Activated CD4-positive, alpha-beta T cell treated with anti-CD3 and anti-CD28 coated beads, Interleukin-2, amount 50 U/mL, for 24 hours (primary cell): ENCODE data around the gene CRELD2.

Experiments used
- DNase-seq, 2 donors: peaks; one replicate each; pipeline ENCODE4 v3.0.0-alpha.2; 2020; ENCODE audit warnings: low read depth in 1 of 2, low spot score in 1 of 2

The CRELD2 gene

DNA sequence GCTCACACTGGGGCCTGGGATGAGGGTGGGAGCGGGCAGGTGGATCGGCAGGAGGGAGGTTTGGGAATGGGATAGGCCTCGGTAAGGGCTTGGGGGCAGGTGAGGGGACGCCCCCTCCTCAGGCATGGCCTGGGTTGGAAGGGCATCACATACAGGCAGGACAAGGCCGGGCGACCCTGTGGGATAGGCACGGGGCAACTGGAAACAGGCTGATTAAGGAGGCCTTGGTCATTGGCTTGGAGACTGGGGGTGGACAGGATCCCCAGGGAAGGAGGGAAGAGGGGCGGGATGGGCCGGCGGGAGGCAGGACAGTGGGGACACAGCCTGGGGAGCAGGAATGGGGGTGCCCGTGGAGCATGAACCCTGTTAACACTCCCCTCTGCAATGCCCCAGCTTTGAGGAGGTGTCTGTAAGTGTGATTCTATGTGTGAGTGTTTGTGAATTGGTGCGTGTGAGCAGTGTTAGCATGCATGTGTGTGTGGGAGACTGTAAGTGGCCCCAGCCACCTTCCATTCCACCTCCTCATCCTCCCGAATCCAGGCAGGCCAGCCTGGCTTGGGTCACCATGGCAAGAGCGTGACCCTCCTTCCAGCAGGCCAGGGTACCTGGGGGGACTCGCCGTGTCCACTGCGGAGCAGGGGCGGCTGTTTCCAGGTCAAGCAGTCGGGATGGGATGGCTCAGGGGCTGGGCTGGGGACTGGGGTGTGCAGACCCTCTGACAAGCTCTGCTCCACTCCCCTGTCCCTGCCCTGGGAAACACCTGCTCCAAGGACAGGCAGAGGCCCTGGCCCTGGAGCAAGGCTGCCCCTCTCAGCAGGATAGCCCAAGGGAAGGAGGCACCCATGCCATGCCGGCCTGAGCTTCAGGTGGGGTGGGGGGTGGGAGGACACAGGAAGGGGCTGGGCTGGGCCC is 38.7 kb downstream of the CRELD2 start:
- DNase-seq: no peak

DNA sequence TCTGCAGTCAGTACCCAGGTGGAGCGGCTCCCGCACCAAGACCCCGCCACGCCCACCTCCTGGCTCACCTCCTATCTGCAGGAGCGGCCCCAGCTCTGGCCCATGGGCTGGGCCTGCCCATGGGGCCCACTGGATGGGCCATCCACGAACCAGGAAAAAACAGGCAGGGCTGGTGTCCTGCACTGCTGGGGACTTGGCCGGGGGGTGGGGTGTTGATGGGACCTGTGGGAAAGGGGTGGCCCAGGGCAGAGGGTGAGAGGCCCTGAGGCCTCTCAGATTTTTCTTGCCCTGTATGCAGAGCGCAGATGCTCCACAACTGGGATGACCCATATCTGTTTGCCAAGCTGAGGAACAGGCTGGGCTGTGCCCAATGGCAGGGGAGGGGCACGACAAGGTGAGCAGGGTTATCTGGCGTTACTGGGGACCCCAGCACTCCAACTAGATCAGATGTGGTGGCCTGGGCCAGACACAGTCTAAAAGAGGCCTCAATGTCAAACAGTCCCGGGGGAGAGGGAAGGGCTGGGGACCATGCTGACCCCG is 39.5 kb downstream of the CRELD2 start:
- DNase-seq: no peak

DNA sequence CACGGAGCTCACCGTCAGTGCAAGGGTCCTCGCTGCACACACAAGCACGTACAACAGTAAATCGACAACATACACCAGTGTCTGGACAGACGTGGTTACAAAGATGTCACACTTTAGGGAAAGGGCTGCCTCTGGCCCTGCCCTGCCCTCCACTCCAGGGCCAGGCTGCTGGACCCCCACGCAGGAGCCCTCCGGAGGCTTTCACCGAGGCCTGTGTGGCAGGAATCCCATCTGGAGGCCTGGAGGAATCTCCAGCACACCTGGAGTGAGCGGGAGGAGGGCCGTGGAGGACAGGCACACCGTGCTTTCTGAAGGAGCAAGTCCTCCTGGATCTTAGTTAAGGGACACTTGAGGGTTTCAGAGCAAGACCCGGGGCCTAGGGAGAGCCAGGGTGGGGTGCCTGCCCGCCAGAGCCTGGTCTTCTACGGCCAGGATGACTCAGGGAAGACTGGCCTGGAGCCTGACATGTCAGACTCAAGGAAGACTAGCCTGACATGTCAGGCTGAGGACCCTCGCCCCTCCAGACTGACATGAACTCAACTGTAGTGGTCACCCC is 40.0 kb downstream of the CRELD2 start:
- DNase-seq: no peak

DNA sequence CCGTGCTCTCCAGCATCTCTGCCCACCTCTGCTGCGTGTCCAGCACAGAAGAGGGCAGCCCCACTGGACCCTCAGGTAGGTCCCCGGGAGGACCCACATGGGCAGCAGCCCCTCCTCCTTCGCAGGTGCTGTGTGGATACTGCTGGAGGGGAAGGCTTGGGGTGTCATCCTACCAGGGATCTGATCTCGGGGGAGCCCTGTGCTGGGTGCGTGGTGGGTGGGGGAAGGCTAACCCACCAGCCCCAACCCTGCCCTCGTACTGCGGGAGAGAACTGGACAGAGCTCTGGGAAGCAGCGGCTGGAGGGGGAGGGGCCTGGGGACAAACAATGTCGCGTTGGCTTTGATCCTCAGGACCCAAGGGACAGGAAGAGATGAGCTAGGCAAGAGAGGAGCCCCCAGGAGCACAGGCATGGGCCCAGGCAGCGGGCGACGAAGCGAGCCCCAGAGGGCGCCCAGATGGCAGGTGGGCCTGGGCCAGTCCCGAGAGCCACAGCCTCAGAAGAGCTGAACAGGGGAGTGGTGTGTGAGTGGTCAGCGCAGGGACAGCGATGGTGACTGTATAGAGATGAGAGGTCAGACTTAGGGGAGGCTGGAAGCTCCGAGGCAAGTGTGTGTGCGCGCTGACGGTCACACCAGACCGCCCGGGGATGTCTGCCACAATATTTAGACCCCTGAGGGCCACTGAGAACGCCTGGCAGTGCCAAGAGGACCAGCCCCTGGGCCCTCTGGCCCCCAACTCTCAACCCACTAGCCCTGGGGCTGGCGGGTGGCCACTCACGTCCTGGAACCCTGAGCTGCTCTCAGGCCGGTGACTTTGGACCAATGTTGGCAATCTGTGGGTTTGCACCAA is 40.7 kb downstream of the CRELD2 start:
- no peak for DNase-seq

DNA sequence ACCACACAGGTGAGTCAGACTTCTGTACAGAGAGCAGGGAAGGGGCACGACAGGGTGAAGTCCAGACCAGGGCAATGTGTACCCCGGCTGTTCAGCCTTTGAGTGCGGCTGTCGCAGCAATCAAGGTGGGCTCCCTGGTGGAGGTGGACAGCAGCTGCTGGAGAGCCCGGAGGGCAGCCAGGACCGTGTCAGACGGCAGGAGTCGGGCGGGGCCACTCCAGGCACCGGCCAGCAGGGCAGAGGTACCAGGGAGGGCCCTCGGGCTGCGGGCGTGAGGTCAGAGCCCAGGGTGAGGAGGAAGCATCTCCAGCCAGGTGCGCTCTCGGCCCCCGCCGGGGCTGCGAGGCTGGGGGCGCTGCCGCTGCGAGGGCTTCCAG is 41.3 kb downstream of the CRELD2 start:
- no peak for DNase-seq

DNA sequence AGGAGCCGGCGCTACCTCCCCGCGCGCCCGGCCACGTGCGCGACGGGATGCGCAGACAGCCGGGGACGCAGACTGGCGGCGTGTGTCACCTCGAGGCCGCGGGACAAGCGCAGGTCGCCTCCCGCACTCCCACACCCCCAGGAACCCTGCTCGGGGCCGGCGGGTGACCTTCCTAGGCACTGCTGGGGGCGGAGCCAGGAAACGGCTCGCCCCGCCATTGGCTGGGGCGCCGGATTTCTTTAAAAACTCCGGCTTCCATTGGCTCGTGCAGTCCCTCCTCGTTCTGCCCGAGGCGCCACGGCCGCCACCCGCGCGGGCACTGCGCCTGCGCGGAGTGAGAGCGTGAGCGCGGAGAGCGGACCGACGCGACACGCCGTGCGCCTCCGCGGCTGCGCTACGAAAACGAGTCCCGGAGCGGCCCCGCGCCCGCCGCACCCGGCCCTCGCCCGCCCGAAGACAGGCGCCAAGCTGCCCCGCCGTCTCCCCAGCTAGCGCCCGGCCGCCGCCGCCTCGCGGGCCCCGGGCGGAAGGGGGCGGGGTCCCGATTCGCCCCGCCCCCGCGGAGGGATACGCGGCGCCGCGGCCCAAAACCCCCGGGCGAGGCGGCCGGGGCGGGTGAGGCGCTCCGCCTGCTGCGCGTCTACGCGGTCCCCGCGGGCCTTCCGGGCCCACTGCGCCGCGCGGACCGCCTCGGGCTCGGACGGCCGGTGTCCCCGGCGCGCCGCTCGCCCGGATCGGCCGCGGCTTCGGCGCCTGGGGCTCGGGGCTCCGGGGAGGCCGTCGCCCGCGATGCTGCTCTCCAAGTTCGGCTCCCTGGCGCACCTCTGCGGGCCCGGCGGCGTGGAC is 41.9 kb downstream of the CRELD2 start, which contains the start of gene PIM3:
TSS of gene PIM3 (plus strand) at position 614 of the 846 bp plus-strand sequence. CDS start at position 790, 176 bp downstream.
- DNase-seq: peak; percentile 83 to 90

DNA sequence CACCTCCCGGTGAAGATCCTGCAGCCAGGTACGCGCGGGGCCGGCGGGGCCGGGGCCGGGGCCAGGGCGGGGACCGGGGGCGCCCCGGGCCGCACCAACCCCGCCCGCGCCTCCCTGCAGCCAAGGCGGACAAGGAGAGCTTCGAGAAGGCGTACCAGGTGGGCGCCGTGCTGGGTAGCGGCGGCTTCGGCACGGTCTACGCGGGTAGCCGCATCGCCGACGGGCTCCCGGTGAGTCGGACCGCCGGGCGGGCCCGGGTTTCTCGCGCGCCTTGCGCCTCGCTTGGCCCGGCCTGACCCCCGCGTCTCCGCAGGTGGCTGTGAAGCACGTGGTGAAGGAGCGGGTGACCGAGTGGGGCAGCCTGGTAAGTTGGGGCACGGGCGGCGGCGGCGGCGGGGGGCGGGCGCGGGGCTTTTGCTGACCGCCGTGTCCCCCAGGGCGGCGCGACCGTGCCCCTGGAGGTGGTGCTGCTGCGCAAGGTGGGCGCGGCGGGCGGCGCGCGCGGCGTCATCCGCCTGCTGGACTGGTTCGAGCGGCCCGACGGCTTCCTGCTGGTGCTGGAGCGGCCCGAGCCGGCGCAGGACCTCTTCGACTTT is 42.7 kb downstream of the CRELD2 start:
- DNase-seq: no peak

DNA sequence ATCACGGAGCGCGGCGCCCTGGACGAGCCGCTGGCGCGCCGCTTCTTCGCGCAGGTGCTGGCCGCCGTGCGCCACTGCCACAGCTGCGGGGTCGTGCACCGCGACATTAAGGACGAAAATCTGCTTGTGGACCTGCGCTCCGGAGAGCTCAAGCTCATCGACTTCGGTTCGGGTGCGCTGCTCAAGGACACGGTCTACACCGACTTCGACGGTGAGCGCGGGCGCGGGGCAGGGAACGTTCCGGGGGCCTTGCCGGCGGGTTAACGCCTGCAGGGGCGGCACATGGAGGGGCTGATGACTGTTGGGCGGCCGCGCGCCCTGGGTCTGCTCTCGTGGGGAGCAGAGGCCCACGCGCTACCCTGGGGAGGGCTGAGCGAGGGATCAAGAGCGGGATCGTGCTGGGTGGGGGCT is 43.2 kb downstream of the CRELD2 start:
- DNase-seq: no peak

DNA sequence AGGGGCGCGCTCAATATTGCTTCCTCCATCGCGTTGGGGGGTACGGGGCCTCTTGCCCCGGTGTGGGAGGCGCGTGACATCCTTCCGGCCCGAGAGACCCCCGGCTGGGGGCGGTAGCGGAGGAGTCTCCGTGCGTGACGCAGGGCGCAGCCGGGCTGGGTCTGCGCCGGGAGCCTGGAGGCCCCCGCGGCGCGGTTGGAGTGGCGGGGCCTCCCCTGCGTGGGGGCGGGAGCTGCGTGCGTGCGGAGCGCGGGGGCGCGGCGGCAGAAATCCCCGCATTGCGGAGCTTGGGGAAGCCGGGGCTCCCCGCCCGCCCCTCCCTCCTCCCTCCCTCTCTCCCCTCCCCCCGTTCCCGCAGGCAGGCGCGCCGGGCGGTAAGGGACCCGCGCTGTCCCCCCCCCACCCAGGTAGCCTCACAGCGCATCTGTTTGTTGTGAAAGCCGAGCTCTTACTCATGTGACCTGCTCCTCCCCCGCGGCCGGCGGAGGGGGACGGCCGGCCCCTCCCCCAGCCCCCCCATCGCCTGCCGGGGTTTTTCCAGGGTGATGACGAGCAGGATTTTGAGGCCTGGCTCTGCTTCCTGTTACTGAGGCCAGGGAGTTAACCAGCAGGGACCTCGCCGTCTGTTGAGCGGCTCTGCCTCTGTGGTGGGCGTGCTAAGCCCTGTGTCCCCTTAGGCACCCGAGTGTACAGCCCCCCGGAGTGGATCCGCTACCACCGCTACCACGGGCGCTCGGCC is 43.7 kb downstream of the CRELD2 start:
- peak; percentile 81 to 84 for DNase-seq

DNA sequence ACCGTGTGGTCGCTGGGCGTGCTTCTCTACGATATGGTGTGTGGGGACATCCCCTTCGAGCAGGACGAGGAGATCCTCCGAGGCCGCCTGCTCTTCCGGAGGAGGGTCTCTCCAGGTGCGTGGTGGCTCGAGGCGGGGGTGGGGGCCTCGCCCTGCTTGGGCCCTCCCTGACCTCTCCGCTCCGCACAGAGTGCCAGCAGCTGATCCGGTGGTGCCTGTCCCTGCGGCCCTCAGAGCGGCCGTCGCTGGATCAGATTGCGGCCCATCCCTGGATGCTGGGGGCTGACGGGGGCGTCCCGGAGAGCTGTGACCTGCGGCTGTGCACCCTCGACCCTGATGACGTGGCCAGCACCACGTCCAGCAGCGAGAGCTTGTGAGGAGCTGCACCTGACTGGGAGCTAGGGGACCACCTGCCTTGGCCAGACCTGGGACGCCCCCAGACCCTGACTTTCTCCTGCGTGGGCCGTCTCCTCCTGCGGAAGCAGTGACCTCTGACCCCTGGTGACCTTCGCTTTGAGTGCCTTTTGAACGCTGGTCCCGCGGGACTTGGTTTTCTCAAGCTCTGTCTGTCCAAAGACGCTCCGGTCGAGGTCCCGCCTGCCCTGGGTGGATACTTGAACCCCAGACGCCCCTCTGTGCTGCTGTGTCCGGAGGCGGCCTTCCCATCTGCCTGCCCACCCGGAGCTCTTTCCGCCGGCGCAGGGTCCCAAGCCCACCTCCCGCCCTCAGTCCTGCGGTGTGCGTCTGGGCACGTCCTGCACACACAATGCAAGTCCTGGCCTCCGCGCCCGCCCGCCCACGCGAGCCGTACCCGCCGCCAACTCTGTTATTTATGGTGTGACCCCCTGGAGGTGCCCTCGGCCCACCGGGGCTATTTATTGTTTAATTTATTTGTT is 44.6 kb downstream of the CRELD2 start:
- DNase-seq: no peak

DNA sequence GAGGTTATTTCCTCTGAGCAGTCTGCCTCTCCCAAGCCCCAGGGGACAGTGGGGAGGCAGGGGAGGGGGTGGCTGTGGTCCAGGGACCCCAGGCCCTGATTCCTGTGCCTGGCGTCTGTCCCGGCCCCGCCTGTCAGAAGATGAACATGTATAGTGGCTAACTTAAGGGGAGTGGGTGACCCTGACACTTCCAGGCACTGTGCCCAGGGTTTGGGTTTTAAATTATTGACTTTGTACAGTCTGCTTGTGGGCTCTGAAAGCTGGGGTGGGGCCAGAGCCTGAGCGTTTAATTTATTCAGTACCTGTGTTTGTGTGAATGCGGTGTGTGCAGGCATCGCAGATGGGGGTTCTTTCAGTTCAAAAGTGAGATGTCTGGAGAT is 45.2 kb downstream of the CRELD2 start:
- DNase-seq: no peak

DNA sequence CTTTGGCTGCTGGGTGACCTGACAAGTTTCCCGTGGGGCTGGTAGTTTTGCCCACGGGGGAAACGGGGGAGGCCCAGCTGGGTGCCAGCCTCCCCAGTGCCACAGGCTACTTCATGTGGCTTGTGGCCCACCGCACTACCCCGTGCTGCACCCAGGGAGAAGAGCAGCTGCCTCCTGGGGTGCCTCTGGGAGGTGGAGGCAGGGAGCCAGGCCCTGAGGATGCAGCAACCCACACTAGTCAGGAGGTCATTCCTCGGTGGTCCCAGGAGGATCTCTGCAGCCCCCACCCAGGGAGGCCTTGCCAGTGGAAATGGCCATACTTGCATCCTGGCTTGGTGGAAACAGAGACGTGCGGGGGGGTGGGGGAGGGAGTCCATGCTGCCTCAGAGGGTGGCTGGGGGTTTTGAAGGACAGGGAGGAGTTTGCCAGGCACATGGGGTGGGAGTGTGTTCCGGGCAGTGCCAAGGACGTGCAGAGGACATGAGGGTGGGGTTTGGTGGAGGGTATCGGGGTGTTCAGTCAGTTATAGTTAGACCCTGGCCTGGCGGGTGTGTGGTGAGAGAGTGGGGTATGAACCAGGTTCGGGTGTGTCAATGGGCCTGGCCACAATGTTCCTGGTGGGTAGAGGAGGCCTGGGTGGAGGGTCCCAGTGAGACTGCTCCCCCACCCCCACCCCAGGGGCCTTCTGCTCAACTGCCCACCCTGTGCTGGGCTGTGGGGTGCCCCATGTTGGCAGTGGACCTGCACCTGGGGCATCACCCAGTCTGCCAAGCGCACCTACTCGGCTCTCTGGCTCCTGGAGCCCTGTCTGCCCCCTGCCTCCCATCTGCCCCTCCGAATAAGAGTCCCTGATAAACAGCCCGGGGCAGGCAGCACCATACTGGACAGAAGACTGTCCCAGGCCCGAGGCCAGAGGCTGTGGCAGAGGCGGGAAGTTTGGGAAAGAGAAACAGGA is 46.0 kb downstream of the CRELD2 start:
- DNase-seq: no peak

DNA sequence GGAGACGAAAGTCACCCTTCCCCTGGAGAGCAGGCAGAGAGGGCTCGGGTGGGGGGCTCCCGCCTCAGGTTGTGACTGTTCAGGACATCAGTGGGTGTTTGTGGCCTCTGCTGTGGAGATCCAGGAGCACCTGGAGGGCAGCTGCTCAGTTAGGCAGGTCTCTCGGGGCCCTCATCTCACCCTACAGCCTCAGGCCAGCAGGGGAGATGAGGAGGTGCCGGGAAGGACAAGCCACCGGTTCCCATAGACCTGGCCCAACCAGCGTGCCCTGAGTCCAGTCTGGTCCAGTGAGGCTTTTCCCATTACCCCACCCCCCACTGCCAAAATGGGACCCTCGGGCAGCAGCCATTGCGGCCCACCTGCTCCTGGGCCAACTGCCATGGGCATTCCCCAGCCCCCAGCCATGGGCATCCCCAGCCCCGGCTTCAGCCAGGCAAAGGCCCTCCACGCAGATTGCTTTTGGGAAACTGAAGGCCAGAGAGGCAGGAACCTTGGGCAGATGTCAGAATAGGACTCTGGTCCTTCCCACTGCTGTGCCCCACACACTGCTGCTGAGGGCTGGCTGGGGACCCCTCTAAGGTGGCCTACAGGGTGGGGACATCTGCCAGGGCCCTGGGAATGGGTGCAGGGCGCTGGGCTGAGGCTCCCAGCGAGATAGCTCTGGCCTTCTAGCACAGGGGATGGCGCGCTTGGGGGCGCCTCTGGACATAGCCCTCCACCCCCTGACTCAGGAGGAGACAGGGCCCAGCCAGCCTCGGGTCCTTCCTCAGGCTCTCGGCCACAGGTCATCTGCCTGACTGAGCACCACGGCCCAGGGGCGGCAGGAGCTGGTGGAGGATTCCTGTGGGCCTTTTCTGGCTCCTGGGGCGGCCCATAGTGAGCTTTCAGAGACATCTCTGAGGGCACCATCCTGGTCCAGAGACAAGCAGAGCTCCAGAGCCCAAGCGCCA is 46.9 kb downstream of the CRELD2 start:
- no peak for DNase-seq

DNA sequence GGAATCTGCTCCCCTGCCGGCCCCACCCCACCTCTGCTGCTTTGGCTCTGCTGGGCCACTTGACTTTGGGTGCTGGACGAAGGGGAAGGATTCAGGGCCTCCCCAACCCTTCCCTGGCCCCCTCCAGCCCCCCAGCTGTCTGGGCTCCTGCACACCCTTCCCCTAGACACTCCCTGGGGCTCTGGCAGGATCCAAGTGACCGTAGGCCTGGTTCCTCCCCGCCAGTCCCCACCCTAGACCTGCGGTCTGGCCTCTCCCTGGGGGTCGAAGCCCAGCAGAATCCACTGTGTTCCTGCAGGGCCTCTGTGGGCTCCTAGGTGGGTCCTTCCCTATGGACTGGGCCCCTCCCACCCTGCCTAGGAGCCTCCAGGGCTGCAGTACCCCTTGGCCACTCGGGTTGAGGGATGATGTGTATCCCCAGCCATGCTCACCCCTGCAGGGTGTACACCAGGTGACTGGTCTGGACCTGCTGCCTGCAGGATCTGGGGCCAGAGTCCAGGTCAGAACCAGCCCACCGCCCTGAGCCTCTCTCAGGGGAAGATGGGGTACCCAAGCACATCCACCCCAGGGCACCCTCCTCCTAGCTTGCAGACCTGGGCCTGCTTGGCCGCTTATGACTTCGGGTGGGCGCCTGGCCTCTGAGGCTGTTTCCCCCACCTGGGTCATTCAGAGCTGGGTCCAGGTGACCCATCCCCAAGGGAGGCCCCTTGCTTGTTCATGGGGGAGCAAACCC is 47.8 kb downstream of the CRELD2 start:
- DNase-seq: no peak
